IPS DF 6.9 (cell line): ENCODE results near the gene CLIC1.
A peak's percentile ranks its signal among the peaks of the same experiment; 100 is the strongest.

ENCODE experiments used
- DNase-seq: peaks from one replicate; pipeline ENCODE4 v3.0.0-alpha.2; 2013; ENCODE audit warnings: low read depth, low spot score
- H3K27ac ChIP-seq: one replicate; pipeline ENCODE4 v1.5.1; 2013; ENCODE audit warnings: low read length, control low read depth
- H3K27me3 ChIP-seq: 2 replicates; pipeline ENCODE4 v1.6.1; 2013; ENCODE audit warnings: mild to moderate bottlenecking, low read length; ENCODE audit not compliant: control insufficient read depth, insufficient read depth
- H3K36me3 ChIP-seq: 2 replicates; pipeline ENCODE4 v1.6.1; 2013; ENCODE audit warnings: low read length; ENCODE audit not compliant: control insufficient read depth, insufficient read depth
- H3K4me1 ChIP-seq: 2 replicates; pipeline ENCODE4 v1.6.1; 2013; ENCODE audit warnings: low read length; ENCODE audit not compliant: control insufficient read depth, insufficient read depth
- H3K4me3 ChIP-seq: 2 replicates; pipeline ENCODE4 v1.5.1; 2013; ENCODE audit warnings: mild to moderate bottlenecking, low read length
- H3K9me3 ChIP-seq: 2 replicates; pipeline ENCODE4 v1.6.1; 2013; ENCODE audit warnings: low read length, inconsistent platforms; ENCODE audit not compliant: control insufficient read depth, insufficient read depth
- WGBS: extraction: QIAGEN DNeasy Blood & Tissue Kit; methylation state at CpG from one replicate; pipeline ENCODE4 v1.1.7; 2013; ENCODE audit warnings: mixed read lengths, missing lambda C conversion rate; ENCODE audit not compliant: insufficient read length, insufficient coverage; 5-methylcytosine and 5-hydroxymethylcytosine counted together

The CLIC1 gene

DNA sequence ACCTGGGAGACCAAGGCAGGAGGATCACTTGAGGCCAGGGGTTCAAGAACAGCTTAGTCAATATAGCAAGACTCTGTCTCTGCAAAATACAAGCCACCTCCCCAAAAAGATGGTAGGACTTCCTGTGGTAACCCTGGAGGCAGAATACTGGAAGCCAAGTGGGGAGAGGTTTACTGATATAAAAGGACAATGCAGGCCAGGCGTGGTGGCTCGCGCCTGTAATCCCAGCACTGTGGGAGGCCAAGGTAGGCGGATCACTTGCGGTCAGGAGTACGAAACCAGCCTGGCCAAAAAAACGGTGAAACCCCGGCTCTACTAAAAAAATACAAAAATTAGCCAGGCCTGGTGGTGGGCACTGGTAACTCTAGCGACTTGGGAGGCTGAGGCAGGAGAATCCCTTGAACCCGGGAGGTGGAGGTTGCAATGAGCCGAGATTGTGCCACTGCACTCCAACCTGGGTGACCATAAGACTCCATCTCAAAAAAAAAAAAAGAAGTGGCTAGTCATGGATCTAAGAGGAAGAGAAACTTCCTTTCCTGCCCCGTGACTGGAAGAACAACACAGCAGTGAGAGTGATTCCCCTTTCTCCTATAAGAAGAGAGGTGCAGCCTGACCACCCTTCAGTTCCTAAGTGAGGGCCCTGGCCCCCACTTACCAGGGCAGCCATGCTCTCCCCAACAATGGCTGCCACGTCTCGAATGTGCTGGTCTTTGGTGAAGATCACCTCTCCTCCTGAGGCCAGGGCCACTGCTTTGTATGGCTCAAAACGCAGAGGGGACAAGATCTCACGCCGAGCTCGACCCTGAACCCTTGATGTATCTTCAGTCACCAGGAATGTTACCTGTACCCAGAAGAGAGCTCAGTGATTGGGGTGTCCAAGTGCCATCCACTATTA, 32.3 kb upstream of the CLIC1 start:
- no peaks in the 10 kb centered on the region for H3K36me3 ChIP-seq
- no peaks in the 10 kb centered on the region for H3K4me1 ChIP-seq
- WGBS, result no CpG with 5 or more reads among the region's 18 CpGs
- no peak overlapping the region for H3K4me3 ChIP-seq
- no peaks in the 10 kb centered on the region for H3K9me3 ChIP-seq
- no peak for DNase-seq
- H3K27me3 ChIP-seq, result no peaks in the 10 kb centered on the region
- no peak overlapping the region for H3K27ac ChIP-seq

DNA sequence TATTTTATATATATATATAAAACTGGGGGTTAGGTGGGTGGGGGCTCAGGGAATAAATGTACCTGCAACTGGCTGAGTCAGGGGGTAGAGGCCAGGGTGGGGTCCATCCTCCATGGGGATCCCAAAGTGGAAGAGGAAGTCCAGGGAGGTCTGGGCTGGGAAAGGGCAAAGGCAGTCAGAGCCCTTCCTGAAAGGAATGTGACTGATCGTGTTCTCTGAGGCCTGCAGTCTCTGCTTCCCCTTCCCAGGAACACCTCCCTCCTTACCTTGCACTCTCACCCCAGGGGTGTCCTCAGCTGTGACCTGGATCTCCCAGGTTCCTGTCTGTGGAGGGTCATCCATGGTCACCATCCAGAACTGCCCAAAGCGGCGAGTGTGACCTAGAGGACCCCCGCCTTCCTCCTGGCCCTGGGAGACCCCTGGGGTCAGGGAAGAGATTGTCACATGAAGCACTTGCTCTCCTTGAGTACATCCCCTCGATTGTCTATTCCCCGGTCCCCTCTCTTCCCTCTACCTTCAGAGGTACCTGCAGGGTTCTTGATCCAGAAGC, 30.8 kb upstream of the CLIC1 start:
- no peak for DNase-seq
- Histone ChIP-seq H3K27me3 (no peaks in the 10 kb centered on the region), H3K9me3 (no peaks in the 10 kb centered on the region), H3K36me3 (no peaks in the 10 kb centered on the region), H3K4me3 (no peak overlapping the region), H3K4me1 (peaks cover 3% of the 10 kb centered on the region; the same call in 1 of the 2 replicates), H3K27ac (no peak overlapping the region)
- no CpG with 5 or more reads among the region's 6 CpGs for WGBS

DNA sequence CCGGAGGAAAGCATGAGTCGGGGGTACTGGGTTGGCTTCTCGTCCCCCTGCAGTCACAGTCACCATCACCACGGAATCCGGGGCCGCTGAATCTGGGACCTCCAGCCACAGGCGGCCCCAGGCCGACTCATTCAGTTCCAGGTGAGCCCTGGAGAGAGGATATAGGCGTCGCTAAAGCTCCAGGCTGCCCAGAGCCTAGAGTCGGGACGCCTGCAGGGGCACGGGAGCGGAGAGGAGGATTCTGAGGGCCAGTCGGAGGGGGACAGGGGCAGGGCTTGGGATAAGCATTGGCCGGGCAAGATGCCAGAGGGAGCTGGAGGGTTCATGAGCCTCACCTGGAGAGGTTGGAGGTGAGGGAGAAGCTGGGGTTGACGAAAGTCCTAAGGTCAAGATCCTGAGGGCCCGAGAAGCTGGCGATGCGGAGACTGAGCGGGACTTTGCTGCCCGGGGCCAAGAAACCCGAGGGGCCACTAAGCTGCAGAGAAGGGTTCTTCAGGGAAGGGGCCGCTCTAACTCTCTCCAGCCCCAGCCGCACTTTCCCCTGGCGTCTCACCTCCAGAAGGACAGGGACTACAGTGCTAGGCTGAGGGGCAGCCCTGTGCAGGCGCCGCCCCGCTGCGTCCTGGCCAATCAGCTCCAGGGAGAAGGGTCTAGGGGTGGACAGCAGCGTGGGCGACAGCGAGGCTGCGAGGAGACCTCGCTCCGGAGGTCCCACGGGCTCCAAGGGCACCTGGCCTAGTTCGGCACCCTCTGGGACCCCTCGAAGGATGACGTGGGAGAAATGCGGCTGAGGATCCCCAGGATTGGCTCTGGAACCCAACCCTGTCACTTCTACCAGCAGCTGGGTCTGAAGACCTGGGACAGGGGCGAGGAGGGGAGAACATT, 29.8 kb upstream of the CLIC1 start:
- no peak overlapping the region for H3K27ac ChIP-seq
- no peak for DNase-seq
- H3K27me3 ChIP-seq, result no peaks in the 10 kb centered on the region
- peaks cover 3% of the 10 kb centered on the region; the same call in 1 of the 2 replicates for H3K4me1 ChIP-seq
- H3K36me3 ChIP-seq, result no peaks in the 10 kb centered on the region
- no peaks in the 10 kb centered on the region for H3K9me3 ChIP-seq
- WGBS, result no CpG with 5 or more reads among the region's 42 CpGs
- H3K4me3 ChIP-seq, result peak overlapping the region; percentile 5; the same call in 1 of the 2 replicates

DNA sequence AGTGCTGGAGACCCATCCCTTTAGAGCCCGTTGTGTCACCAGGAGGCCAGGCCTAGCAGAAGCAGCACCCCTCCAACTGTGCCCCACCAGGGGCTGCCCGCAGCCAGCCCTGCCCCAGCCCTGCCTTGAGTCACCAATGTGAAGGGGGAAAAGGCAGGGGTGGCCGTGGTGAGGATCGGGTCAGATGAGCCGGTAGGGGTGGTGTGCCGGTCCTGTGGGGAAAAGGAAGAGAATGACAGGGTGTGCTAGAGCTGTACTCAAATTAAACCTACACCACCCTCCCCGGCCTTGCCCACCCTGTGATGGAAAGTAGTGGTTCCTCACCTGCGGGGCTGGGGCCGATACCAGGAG, 29.2 kb upstream of the CLIC1 start:
- Histone ChIP-seq H3K4me1 (peaks cover 3% of the 10 kb centered on the region; the same call in 1 of the 2 replicates), H3K36me3 (no peaks in the 10 kb centered on the region), H3K9me3 (no peaks in the 10 kb centered on the region), H3K27ac (no peak overlapping the region), H3K27me3 (no peaks in the 10 kb centered on the region), H3K4me3 (no peak overlapping the region)
- DNase-seq, result no peak
- WGBS, result no CpG with 5 or more reads among the region's 9 CpGs

DNA sequence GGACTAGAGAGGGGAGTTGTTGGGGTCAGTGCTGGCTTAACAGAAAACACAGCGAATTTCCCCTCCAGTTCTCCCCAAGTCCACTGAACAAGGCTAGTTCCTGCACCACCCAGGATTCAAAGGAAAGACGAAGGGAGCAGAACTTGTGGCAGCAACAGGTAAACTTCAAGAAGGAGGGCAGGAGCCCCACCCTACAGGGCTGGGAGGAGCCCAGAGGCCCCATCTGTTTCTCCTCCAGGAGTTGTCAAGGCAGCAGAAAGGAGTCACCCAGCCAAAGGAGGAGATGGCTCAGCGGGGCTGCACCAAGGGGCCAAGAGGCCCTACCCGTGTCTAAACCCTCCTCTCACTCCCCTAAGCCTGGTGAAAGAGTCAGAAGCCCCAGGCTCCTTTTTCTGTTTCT, 27.9 kb upstream of the CLIC1 start:
- WGBS, result no CpG with 5 or more reads among the region's 4 CpGs
- Histone ChIP-seq H3K27me3 (no peaks in the 10 kb centered on the region), H3K36me3 (no peaks in the 10 kb centered on the region), H3K9me3 (no peaks in the 10 kb centered on the region), H3K4me3 (no peak overlapping the region), H3K27ac (no peak overlapping the region), H3K4me1 (peaks cover 3% of the 10 kb centered on the region; the same call in 1 of the 2 replicates)
- DNase-seq, result no peak

DNA sequence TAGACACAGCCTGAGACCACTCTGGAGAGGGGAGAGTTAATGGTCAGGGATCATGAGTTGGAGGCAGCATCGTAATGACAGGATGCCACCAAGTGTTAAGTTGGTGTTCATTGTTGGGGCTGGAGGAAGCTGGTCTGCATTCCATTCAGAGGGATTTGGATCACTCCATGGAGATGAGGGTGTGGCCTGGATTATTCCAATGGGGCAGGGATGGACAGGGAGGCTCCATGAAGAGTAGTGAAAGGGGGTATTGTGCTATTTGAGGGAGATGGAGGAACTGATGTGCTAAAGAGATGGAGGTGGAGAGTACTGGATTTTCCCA, 27.2 kb upstream of the CLIC1 start:
- no CpG with 5 or more reads among the region's 1 CpG for WGBS
- no peak for DNase-seq

DNA sequence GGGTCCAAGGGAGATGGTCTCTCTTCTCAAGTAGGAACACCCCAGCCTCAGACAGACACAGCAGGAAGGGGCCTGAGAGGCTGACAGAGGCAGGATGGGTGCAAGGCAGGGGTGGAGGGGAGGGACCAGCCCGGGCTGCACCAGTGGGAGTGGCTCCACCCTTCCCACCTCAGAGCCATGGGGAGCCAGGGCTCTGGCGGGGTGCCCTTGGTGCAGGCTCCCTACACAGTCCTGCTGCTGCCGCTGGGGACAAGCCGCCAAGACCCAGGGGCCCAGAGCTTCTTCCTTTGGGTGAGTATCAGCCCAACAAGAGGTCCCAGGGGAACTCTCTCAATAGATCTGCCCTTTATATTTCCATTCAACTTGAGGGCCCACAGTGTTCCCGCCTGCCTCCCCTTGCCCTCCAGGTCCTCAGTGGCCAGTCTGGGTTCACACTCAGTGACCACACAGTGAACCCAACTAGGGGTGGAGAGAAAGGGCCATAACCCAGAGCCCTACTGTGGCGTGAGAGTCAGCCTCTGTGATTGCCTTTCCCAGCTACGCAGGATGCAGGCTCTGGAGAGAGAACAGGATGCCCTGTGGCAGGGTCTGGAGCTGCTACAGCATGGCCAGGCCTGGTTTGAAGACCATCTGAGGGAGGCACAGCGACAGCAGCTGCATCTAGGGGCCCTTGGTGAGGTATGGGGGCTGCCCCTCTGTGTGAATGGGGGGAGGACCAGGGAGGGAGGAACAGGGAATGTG, 26.7 kb upstream of the CLIC1 start:
- no peaks in the 10 kb centered on the region for H3K27me3 ChIP-seq
- no peak overlapping the region for H3K27ac ChIP-seq
- DNase-seq, result no peak
- H3K36me3 ChIP-seq, result no peaks in the 10 kb centered on the region; the same call in 1 of the 2 replicates
- no CpG with 5 or more reads among the region's 8 CpGs for WGBS
- H3K9me3 ChIP-seq, result no peaks in the 10 kb centered on the region
- H3K4me3 ChIP-seq, result no peak overlapping the region
- peaks cover 3% of the 10 kb centered on the region; the same call in 1 of the 2 replicates for H3K4me1 ChIP-seq

More for the DNA sequence above, 27.2 kb upstream of the CLIC1 start:
- Histone ChIP-seq H3K36me3 (no peaks in the 10 kb centered on the region; the same call in 1 of the 2 replicates), H3K4me1 (peaks cover 3% of the 10 kb centered on the region; the same call in 1 of the 2 replicates), H3K4me3 (no peak overlapping the region), H3K27me3 (no peaks in the 10 kb centered on the region), H3K9me3 (no peaks in the 10 kb centered on the region), H3K27ac (no peak overlapping the region)

DNA sequence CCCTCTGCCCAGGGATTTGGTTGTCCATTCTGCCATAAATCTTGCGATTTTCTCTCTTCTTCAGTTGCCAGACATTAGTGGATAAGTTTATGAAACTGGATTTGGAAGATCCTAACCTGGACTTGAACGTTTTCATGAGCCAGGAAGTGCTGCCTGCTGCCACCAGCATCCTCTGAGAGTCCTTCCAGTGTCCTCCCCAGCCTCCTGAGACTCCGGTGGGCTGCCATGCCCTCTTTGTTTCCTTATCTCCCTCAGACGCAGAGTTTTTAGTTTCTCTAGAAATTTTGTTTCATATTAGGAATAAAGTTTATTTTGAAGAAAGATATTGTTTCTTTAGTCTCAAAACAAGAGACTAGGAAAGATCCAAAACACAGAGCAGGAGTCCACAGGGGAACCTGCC, 26.0 kb upstream of the CLIC1 start, which contains the start of gene SAPCD1:
SAPCD1 (plus strand) TSS at position 301 of the 400 bp plus-strand sequence. CDS start 399 bp downstream, outside the sequence.
- H3K27ac ChIP-seq, result no peak within 1 kb of the TSS
- H3K9me3 ChIP-seq, result no peaks in the 10 kb centered on the region
- DNase-seq, result no peak
- H3K36me3 ChIP-seq, result no peaks in the 10 kb centered on the region; the same call in 1 of the 2 replicates
- WGBS, result no CpG with 5 or more reads among the region's 4 CpGs
- no peak within 1 kb of the TSS for H3K4me3 ChIP-seq
- no peaks in the 10 kb centered on the region for H3K27me3 ChIP-seq
- peaks cover 3% of the 10 kb centered on the region; the same call in 1 of the 2 replicates for H3K4me1 ChIP-seq

DNA sequence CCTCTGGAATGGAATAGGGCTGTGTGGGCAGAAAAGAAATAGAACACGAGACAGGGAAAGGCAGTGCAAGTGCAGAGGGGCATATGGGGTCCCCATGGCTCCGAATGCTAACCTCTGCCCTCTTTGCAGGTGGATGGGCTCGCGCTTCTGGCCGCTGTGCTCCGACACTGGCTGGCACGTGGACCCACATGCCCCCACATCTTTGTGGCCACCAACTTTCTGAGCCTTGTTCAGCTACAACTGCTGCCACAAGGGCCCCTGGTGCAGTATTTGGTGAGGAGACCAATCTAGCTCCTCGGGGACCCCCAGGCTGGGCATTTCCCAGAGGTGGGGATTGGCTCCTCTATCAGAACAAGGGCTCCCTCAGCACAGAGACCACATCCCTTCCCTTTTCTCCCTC, 25.0 kb upstream of the CLIC1 start:
- Histone ChIP-seq H3K9me3 (no peaks in the 10 kb centered on the region), H3K27ac (no peak overlapping the region), H3K4me1 (peaks cover 3% of the 10 kb centered on the region; the same call in 1 of the 2 replicates), H3K27me3 (no peaks in the 10 kb centered on the region), H3K4me3 (no peak overlapping the region), H3K36me3 (no peaks in the 10 kb centered on the region; the same call in 1 of the 2 replicates)
- no peak for DNase-seq
- no CpG with 5 or more reads among the region's 8 CpGs for WGBS
